SK-N-SH (cell line): ENCODE data around the gene TMEM80. TPM values are rescaled to one million over a fixed set of nuclear protein-coding genes. Genes with fewer than 3 reads are reported as not detected.
"Not testable (repeated sequence)": the region's sequence is repeated elsewhere in the genome, so short reads cannot be mapped to it uniquely, and the experiment has no call there.

Source experiments
- CTCF ChIA-PET: fragments of 300-600, 350-600 bp; formaldehyde crosslinking; extraction: SDS; loops from one replicate; lab custom pipeline; 2021; lab: Yijun Ruan, JAX
- POLR2A ChIA-PET: fragments of 350-600 bp; sonication (Branson Sonifier 250); formaldehyde crosslinking; extraction: SDS; loops from one replicate; lab custom pipeline; 2020; ENCODE audit warnings: antibody characterized with exemption, inconsistent platforms; lab: Yijun Ruan, JAX
- DNase-seq: peaks from one replicate; pipeline ENCODE4 v3.0.0; 2012
- H2AFZ ChIP-seq: fragments of 200-600 bp; sonication (generic); 2 replicates; pipeline ENCODE4 v1.8.1; 2016; ENCODE audit warnings: antibody characterized with exemption, mild to moderate bottlenecking, low read depth
- H3F3A ChIP-seq: fragments of 200-600 bp; sonication (generic); replicated peaks from 2 replicates; pipeline ENCODE3; 2016; ENCODE audit warnings: antibody characterized with exemption, mild to moderate bottlenecking; ENCODE audit not compliant: insufficient read depth
- H3K27ac ChIP-seq, 2 experiments: fragments of 200-500 bp in 1 of 2; fragments of 200-600 bp in 1 of 2; sonication (Bioruptor generic) in 1 of 2; sonication (generic), shearing (Covaris generic) in 1 of 2; 2 replicates each; pipeline versions ENCODE4 v1.5.1 to v1.6.1; 2014 to 2016; ENCODE audit warnings: low read depth in 2 of 2, inconsistent platforms in 1 of 2, low read length in 1 of 2, mild to moderate bottlenecking in 1 of 2, mixed read lengths in 1 of 2
- H3K27me3 ChIP-seq: fragments of 200-600 bp; sonication (generic), shearing (Covaris generic); 2 replicates; pipeline ENCODE4 v1.6.1; 2016; ENCODE audit warnings: mixed run types; ENCODE audit not compliant: insufficient read depth
- H3K36me3 ChIP-seq, 2 experiments: fragments of 200-500 bp in 1 of 2; fragments of 200-600 bp in 1 of 2; sonication (Bioruptor generic) in 1 of 2; sonication (generic) in 1 of 2; replicated peaks in 1 of 2; 2 replicates each; pipeline versions ENCODE3 to v1.5.1; 2014 to 2016; ENCODE audit warnings: low read length in 1 of 2, mild to moderate bottlenecking in 1 of 2; ENCODE audit not compliant: insufficient read depth in 2 of 2, control insufficient read depth in 1 of 2
- H3K4me1 ChIP-seq, 2 experiments: fragments of 200-500 bp in 1 of 2; fragments of 200-600 bp in 1 of 2; sonication (Bioruptor generic) in 1 of 2; sonication (generic), shearing (Covaris generic) in 1 of 2; 2 replicates each; pipeline versions ENCODE4 v1.5.1 to v1.6.1; 2014 to 2016; ENCODE audit warnings: low read depth in 1 of 2, low read length in 1 of 2, mixed run types in 1 of 2; ENCODE audit not compliant: insufficient read depth in 2 of 2, control insufficient read depth in 1 of 2
- H3K4me2 ChIP-seq: fragments of 200-600 bp; sonication (generic), shearing (Covaris generic); 2 replicates; pipeline ENCODE4 v1.6.1; 2017; ENCODE audit warnings: mixed run types
- H3K4me3 ChIP-seq, 2 experiments: fragments of 200-500 bp in 1 of 2; fragments of 200-600 bp in 1 of 2; sonication (Bioruptor generic) in 1 of 2; sonication (generic), shearing (Covaris generic) in 1 of 2; 2 replicates each; pipeline versions ENCODE4 v1.5.1 to v1.8.1; 2014 to 2016; ENCODE audit warnings: low read depth in 2 of 2, inconsistent platforms in 1 of 2, low read length in 1 of 2, mild to moderate bottlenecking in 1 of 2, mixed read lengths in 1 of 2, moderate library complexity in 1 of 2
- H3K79me2 ChIP-seq: fragments of 200-600 bp; sonication (generic); 2 replicates; pipeline ENCODE4 v1.8.1; 2017; ENCODE audit warnings: mild to moderate bottlenecking; ENCODE audit not compliant: insufficient read depth
- H3K9ac ChIP-seq: fragments of 200-600 bp; sonication (generic); 2 replicates; pipeline ENCODE4 v1.6.1; 2017; ENCODE audit warnings: mixed run types
- H3K9me2 ChIP-seq: fragments of 200-600 bp; sonication (generic); 2 replicates; pipeline ENCODE4 v1.6.1; 2017; ENCODE audit warnings: mixed run types
- H3K9me3 ChIP-seq: fragments of 200-600 bp; sonication (generic); 2 replicates; pipeline ENCODE4 v1.6.1; 2017; ENCODE audit warnings: mixed run types, mild to moderate bottlenecking, moderate library complexity
- H4K20me1 ChIP-seq: fragments of 200-600 bp; sonication (generic); 2 replicates; pipeline ENCODE4 v1.6.1; 2017; ENCODE audit warnings: mild to moderate bottlenecking, mixed run types; ENCODE audit not compliant: insufficient read depth
- MAX ChIP-seq: IDR thresholded peaks from 2 replicates; pipeline ENCODE4 v1.4.0; 2012; ENCODE audit warnings: low read depth
- NRF1 ChIP-seq: IDR thresholded peaks from 2 replicates; pipeline ENCODE4 v1.6.1; 2012; ENCODE audit warnings: low read depth, mild to moderate bottlenecking, low read length
- REST ChIP-seq: IDR thresholded peaks from 2 replicates; pipeline ENCODE4 v1.6.1; 2012; ENCODE audit warnings: mild to moderate bottlenecking, low read depth, low read length, moderate library complexity
- RXRA ChIP-seq: IDR thresholded peaks from 2 replicates; pipeline ENCODE4 v1.4.0; 2012; ENCODE audit warnings: low read depth, mild to moderate bottlenecking, borderline replicate concordance
- SMC3 ChIP-seq: IDR thresholded peaks from 2 replicates; pipeline ENCODE4 v1.6.1; 2012; ENCODE audit warnings: low read depth, low read length, improper control_type of control experiment
- TAF1 ChIP-seq: IDR thresholded peaks from 2 replicates; pipeline ENCODE4 v1.6.1; 2012; ENCODE audit warnings: low read depth, mild to moderate bottlenecking, low read length, moderate library complexity, borderline replicate concordance
- YY1 ChIP-seq: IDR thresholded peaks from 2 replicates; pipeline ENCODE4 v1.4.0; 2012; ENCODE audit warnings: low read depth, mild to moderate bottlenecking
- WGBS: methylation state at CpG from one replicate; pipeline ENCODE4 v1.1.6; 2017; ENCODE audit warnings: low lambda C conversion rate; 5-methylcytosine and 5-hydroxymethylcytosine counted together
- polyA plus RNA-seq, 3 experiments: library from polyadenylated mRNA; depleted of rRNA; stranded (reverse); fragments of >200 nt; gene quantifications; 2 replicates each; pipeline ENCODE4 v1.2.3, GENCODE V29; 2012

Gene TMEM80
- polyA plus RNA-seq, 1 of the 3 experiments (the other 2 are of a cell fraction) = 40.4 TPM

- Histone ChIP-seq H3K27ac (no peak overlapping the region), H3K9me3 (no peaks in the 10 kb centered on the region), H3K4me3 (no peak overlapping the region), H4K20me1 (peaks cover 9% of the 10 kb centered on the region; the same call in 1 of the 2 replicates), H2AFZ (no peak overlapping the region), H3K9ac (no peak overlapping the region), H3K79me2 (peaks cover 23% of the 10 kb centered on the region), H3K9me2 (no peaks in the 10 kb centered on the region), H3F3A (no peaks in the 10 kb centered on the region), H3K27me3 (no peaks in the 10 kb centered on the region), H3K4me2 (no peak overlapping the region), H3K36me3 (peaks cover 7 to 32% of the 10 kb centered on the region in 2 experiments), H3K4me1 (peaks cover 8 to 9% of the 10 kb centered on the region in 2 experiments; a peak in 2 of 4 replicates)
- POLR2A ChIA-PET = no interaction called here
- CTCF ChIA-PET = no interaction called here
- no peak for DNase-seq
- WGBS = 89% methylated on average over 9 of the region's 9 CpGs
- TF ChIP-seq REST (no peak), NRF1 (no peak), SMC3 (no peak)
Measured at GRCh38 chr11:688681-689080, 6.9 kb upstream of the TMEM80 start.

DNA sequence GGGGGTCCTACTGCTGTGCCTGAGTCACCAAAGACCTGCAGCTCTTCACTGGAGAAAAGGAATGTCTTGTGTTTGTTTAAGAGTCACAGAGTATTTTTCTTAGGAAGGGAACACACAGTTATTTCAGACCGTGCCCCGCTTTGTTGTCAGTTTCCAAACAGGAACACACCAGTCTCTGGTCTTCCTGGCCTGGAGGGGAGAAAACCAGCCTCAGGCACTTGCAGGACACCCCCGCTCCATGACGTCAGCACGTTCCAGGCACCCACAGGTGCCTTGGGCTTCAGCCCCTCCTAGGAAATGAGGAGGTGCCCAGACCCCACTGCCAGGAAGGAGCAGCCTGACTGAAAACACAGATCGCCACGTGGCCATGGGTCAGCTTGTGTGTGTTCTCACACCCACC is 6.0 kb upstream of the TMEM80 start:
- Histone ChIP-seq H3K4me3 (no peak overlapping the region), H3K27ac (no peak overlapping the region), H3F3A (no peaks in the 10 kb centered on the region), H3K27me3 (no peaks in the 10 kb centered on the region), H3K36me3 (peaks cover 3 to 24% of the 10 kb centered on the region in 2 experiments), H3K9me3 (no peaks in the 10 kb centered on the region), H3K4me1 (peaks cover 13 to 17% of the 10 kb centered on the region in 2 experiments; a peak in 2 of 4 replicates), H2AFZ (no peak overlapping the region), H4K20me1 (peaks cover 11% of the 10 kb centered on the region; the same call in 1 of the 2 replicates), H3K4me2 (no peak overlapping the region), H3K9ac (no peak overlapping the region), H3K79me2 (peaks cover 30% of the 10 kb centered on the region), H3K9me2 (no peaks in the 10 kb centered on the region)
- TF ChIP-seq YY1 (no peak), RXRA (no peak), MAX (no peak), TAF1 (no peak)
- WGBS = 100% methylated on average over 1 of the region's 7 CpGs
- POLR2A ChIA-PET = no interaction called here
- no peak for DNase-seq
- CTCF ChIA-PET = interaction anchor here (11.4 kb wide), 1 partner anchor 34 kb away, joined by 122 read pairs; no protein-coding TSS in a partner anchor

GRCh38 chr11:690244-690643 is 5.4 kb upstream of the TMEM80 start:
- peaks cover 13 to 17% of the 10 kb centered on the region in 2 experiments; a peak in 2 of 4 replicates for H3K4me1 ChIP-seq
- H3K36me3 ChIP-seq = peaks cover 3 to 22% of the 10 kb centered on the region in 2 experiments
- H3K9me2 ChIP-seq, H2AFZ ChIP-seq, H3K27me3 ChIP-seq, H3F3A ChIP-seq, H3K27ac ChIP-seq, H3K4me3 ChIP-seq, H3K4me2 ChIP-seq, H3K9ac ChIP-seq, DNase-seq, H3K9me3 ChIP-seq, POLR2A ChIA-PET: not testable (repeated sequence)
- 92% methylated on average over 3 of the region's 3 CpGs for WGBS
- peaks cover 30% of the 10 kb centered on the region for H3K79me2 ChIP-seq
- H4K20me1 ChIP-seq = peaks cover 11% of the 10 kb centered on the region; the same call in 1 of the 2 replicates
- CTCF ChIA-PET = interaction anchor here (11.4 kb wide), 1 partner anchor 34 kb away, joined by 122 read pairs; no protein-coding TSS in a partner anchor
